Cardiac septum (tissue), 1 donor: ENCODE measurements around the gene GMCL1. TPM values are rescaled to one million over a fixed set of nuclear protein-coding genes. Genes with fewer than 3 reads are reported as not detected.

Experiments
- DNase-seq: peaks from one replicate; pipeline ENCODE4 v3.0.0-alpha.2; 2020; ENCODE audit warnings: low spot score
- intact Hi-C: fragments of 100-400 bp; cut with DNase I; formaldehyde crosslinking; loops from one replicate; pipeline ENCODE4 v1.14.0; 2022
- total RNA-seq: library from RNA; stranded (reverse); fragmentation: NEBNext Ultra II Directional; extraction: Animal tissue kit (Norgen Biotek cat#: 25700); gene quantifications from one replicate; pipeline ENCODE4 v1.2.1, GENCODE V29; 2021
- donor health status: DM: no; HTN: no; CAD: no.

GMCL1 gene
- total RNA-seq, 1 donor from 2014 or later = 5.7 TPM

DNA sequence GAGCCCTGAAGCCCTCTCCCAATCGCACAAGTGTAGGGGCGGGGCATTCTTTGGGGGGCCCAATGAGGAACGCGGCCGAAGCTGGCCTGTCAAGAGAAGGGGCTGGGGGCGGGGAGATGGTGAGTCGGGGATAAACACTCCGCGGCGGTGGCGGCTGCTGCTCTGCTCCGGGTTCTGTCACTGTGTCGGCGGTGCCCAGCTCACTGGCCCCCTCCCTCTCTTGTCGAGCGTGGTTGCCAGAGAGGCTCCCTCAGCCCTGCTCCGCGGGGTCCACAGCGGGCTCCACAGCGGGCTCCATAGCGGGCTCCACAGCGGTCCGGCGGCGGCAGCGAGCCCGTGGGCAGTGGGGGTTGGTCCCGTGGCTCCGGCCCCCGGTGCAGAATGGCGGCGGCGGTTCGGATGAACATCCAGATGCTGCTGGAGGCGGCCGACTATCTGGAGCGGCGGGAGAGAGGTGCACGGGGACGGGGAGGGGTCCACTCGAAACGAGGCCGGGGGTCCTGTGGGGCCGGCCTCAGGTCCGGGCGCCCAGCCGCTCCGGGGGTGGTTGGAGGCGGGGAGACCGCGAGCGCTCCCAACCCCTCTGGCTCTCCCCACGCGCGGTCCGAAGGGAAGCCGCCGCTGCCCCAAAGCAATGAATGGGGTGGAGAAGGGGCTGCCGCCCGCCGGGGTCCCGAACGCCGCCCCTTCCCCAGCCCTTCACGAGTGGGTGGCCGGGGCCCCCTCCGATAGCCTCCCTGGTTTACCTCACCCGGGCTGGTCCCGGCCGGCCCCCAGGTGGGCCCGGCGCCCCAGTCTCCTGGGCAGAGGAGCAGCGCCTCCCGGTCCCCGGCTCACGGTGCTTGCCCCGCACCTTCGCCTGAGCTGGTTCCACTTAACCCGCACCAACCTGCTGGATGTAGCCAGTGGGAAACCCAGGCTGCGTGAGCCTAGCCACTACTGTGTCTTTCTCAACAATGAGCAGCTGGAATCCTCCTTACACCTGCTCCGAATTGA lies 85.8 kb downstream of the GMCL1 start, which contains the start of gene MXD1:
Gene MXD1 (plus strand): TSS at position 160 of the 996 bp plus-strand sequence. CDS start 222 bp downstream, at position 382.
- DNase-seq = no peak
- intact Hi-C loops = loop anchor here (1.0 to 5.0 kb wide), 6 partner anchors 156 to 387 kb away; partner anchors contain the start of genes C2orf42, FAM136A and TIA1

DNA sequence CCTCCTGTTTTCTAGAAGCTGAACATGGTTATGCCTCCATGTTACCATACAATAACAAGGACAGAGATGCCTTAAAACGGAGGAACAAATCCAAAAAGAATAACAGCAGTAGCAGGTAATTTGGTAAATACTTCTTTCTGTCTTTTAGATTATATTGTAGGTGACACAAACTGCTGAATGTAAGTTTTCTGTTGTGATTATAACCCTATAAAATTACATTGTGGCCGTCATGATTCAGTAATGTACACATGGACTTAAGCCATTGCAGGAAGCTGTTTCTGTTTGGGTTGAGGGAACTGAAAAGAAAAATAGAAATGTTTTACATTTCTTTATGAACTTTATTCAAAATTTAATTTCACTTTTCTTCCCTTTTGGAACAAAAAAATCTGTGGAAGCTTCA lies 86.6 kb downstream of the GMCL1 start:
- intact Hi-C loops = no loop called here

GRCh38 chr2:69917852-69918251 lies 88.4 kb downstream of the GMCL1 start:
- intact Hi-C loops = no loop called here
- DNase-seq = no peak

More for the DNA sequence above, 86.6 kb downstream of the GMCL1 start:
- DNase-seq = no peak

- DNase-seq = no peak
- intact Hi-C loops = no loop called here
These were observed 88.9 kb downstream of the GMCL1 start for GRCh38 chr2:69918401-69918800.

DNA sequence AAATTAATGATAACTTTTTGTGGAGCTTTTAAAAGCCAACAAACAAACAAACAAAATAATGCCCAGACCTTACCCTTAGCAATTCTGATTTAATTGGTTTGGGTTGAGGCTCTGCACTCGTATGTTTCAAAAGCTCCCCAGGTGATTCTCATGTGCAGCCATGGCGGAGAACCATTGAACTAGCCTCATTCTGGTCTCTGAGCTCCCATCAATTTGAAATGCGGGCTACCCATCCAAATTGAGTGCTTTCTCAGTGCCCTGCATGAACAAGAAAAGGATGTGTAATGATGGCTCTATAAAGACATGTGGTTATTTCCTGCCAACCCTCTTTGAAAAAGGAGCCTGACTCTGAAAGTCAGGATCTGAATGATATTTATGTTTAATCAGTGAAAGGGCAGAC lies 93.7 kb downstream of the GMCL1 start:
- intact Hi-C loops = no loop called here
- DNase-seq = no peak

GRCh38 chr2:69926849-69927515 lies 97.5 kb downstream of the GMCL1 start:
- intact Hi-C loops = no loop called here
- no peak for DNase-seq

Other genes starting within 250 kb of the GMCL1 start
- 124 TPM for gene AAK1, start 185.9 kb upstream of the GMCL1 start, total RNA-seq
- 39.7 TPM for gene ANXA4, start 87.5 kb upstream of the GMCL1 start, total RNA-seq
- 48.6 TPM for gene SNRNP27, start 64.3 kb downstream of the GMCL1 start, total RNA-seq
- 6.2 TPM for gene MXD1, start 85.4 kb downstream of the GMCL1 start, total RNA-seq
- 0.81 TPM for gene ASPRV1, start 132.0 kb downstream of the GMCL1 start, total RNA-seq